Endodermal cell (in vitro differentiated cells): ENCODE results near the gene BNC2. TPM values are rescaled to one million over a fixed set of nuclear protein-coding genes. Genes with fewer than 3 reads are reported as not detected.

Source experiments
- DNase-seq: peaks from one replicate; pipeline ENCODE4 v3.0.0-alpha.2; 2017
- H3K27ac ChIP-seq: 2 replicates; pipeline ENCODE4 v1.5.1; 2013; ENCODE audit warnings: mild to moderate bottlenecking, low read depth, low read length, moderate library complexity
- H3K27me3 ChIP-seq: 2 replicates; pipeline ENCODE4 v1.6.1; 2013; ENCODE audit warnings: mild to moderate bottlenecking, low read length, moderate library complexity; ENCODE audit not compliant: insufficient read depth, control insufficient read depth, poor library complexity, severe bottlenecking
- H3K36me3 ChIP-seq: 2 replicates; pipeline ENCODE4 v1.7.0; 2013; ENCODE audit warnings: mild to moderate bottlenecking, low read length, moderate library complexity; ENCODE audit not compliant: control insufficient read depth, insufficient read depth
- H3K4me1 ChIP-seq: one replicate; pipeline ENCODE4 v1.7.0; 2013; ENCODE audit warnings: low read length; ENCODE audit not compliant: control insufficient read depth, insufficient read depth
- H3K4me3 ChIP-seq: 2 replicates; pipeline ENCODE4 v1.5.1; 2013; ENCODE audit warnings: mild to moderate bottlenecking, low read length, moderate library complexity
- H3K9ac ChIP-seq: 2 replicates; pipeline ENCODE4 v1.6.1; 2013; ENCODE audit warnings: mild to moderate bottlenecking, low read length, moderate library complexity; ENCODE audit not compliant: poor library complexity, severe bottlenecking; ENCODE audit errors: extremely low read depth
- H3K9me3 ChIP-seq: 2 replicates; pipeline ENCODE4 v1.6.1; 2013; ENCODE audit warnings: mild to moderate bottlenecking, low read length, moderate library complexity; ENCODE audit not compliant: control insufficient read depth
- H3K27ac Mint-ChIP-seq: 2 replicates; pipeline ENCODE4 v1.8.0; 2020; ENCODE audit warnings: mixed read lengths
- H3K27me3 Mint-ChIP-seq: 2 replicates; pipeline ENCODE4 v1.8.0; 2021; ENCODE audit warnings: mild to moderate bottlenecking, mixed read lengths; ENCODE audit not compliant: insufficient read depth
- H3K36me3 Mint-ChIP-seq: 2 replicates; pipeline ENCODE4 v1.8.0; 2020; ENCODE audit warnings: low read depth, mixed read lengths
- H3K4me1 Mint-ChIP-seq: 2 replicates; pipeline ENCODE4 v1.8.0; 2020; ENCODE audit warnings: mixed read lengths
- H3K4me3 Mint-ChIP-seq: 2 replicates; pipeline ENCODE4 v1.8.0; 2020; ENCODE audit warnings: mild to moderate bottlenecking, moderate library complexity, mixed read lengths
- H3K9me3 Mint-ChIP-seq: 2 replicates; pipeline ENCODE4 v1.8.0; 2020; ENCODE audit warnings: mild to moderate bottlenecking, mixed read lengths
- CTCF ChIP-seq: fragments of 200-600 bp; sonication (generic); conservative IDR thresholded peaks from 2 replicates; pipeline ENCODE4 v1.5.0; 2021; ENCODE audit warnings: antibody characterized with exemption, mild to moderate bottlenecking
- WGBS, 2 experiments: methylation state at CpG; one replicate each; pipeline versions ENCODE4 v1.1.5 to v1.1.7; 2013; ENCODE audit warnings: missing lambda C conversion rate in 2 of 2, mixed read lengths in 1 of 2; ENCODE audit not compliant: insufficient coverage in 1 of 2, insufficient read length in 1 of 2; 5-methylcytosine and 5-hydroxymethylcytosine counted together
- total RNA-seq, 2 donors: library from RNA; stranded (reverse); fragmentation: NEBNext Ultra II Directional in 1 of 2; extraction: Animal tissue kit (Norgen Biotek cat#: 25700) in 1 of 2; gene quantifications; 2 replicates in 1 of 2; 3 replicates in 1 of 2; pipeline ENCODE4 v1.2.1, GENCODE V29; 2021

The BNC2 gene
- total RNA-seq, 2 donors from 2014 or later = 3.0 to 10.5 TPM

GRCh38 chr9:16803648-16804047 lies 66.8 kb downstream of the BNC2 start:
- WGBS, 2 experiments = 79% methylated on average over 6 to 8 of the region's 8 CpGs
- H3K4me3 Mint-ChIP-seq = no peak overlapping the region
- H3K36me3 Mint-ChIP-seq = no peaks in the 10 kb centered on the region
- Histone ChIP-seq H3K4me1 (peaks cover under 1% of the 10 kb centered on the region), H3K4me3 (no peak overlapping the region), H3K36me3 (no peaks in the 10 kb centered on the region), H3K9me3 (no peaks in the 10 kb centered on the region), H3K9ac (no peak overlapping the region), H3K27me3 (no peaks in the 10 kb centered on the region), H3K27ac (no peak overlapping the region)
- no peak for DNase-seq
- TF ChIP-seq CTCF = no peak
- H3K27me3 Mint-ChIP-seq = no peaks in the 10 kb centered on the region
- H3K27ac Mint-ChIP-seq = no peak overlapping the region
- peaks cover 4% of the 10 kb centered on the region for H3K4me1 Mint-ChIP-seq
- H3K9me3 Mint-ChIP-seq = no peaks in the 10 kb centered on the region

- H3K27me3 ChIP-seq = no peaks in the 10 kb centered on the region
- no peak overlapping the region for H3K27ac Mint-ChIP-seq
- H3K4me1 Mint-ChIP-seq = no peaks in the 10 kb centered on the region
- no peak overlapping the region for H3K27ac ChIP-seq
- WGBS, 2 experiments = 92 to 93% methylated on average over 7 to 10 of the region's 10 CpGs
- H3K27me3 Mint-ChIP-seq = no peaks in the 10 kb centered on the region
- H3K9ac ChIP-seq = no peak overlapping the region
- H3K4me3 Mint-ChIP-seq = no peak overlapping the region
- no peaks in the 10 kb centered on the region for H3K36me3 ChIP-seq
- no peak for TF ChIP-seq CTCF
- no peaks in the 10 kb centered on the region for H3K36me3 Mint-ChIP-seq
- H3K9me3 Mint-ChIP-seq = no peaks in the 10 kb centered on the region
- H3K4me1 ChIP-seq = no peaks in the 10 kb centered on the region
- H3K9me3 ChIP-seq = no peaks in the 10 kb centered on the region
- no peak for DNase-seq
- no peak overlapping the region for H3K4me3 ChIP-seq
Observed at GRCh38 chr9:16801871-16802466, 68.5 kb downstream of the BNC2 start.

GRCh38 chr9:16796304-16796825 lies 74.1 kb downstream of the BNC2 start:
- H3K27me3 ChIP-seq = no peaks in the 10 kb centered on the region
- H3K9me3 Mint-ChIP-seq = no peaks in the 10 kb centered on the region
- H3K27ac Mint-ChIP-seq = no peak overlapping the region
- no peak overlapping the region for H3K9ac ChIP-seq
- H3K36me3 ChIP-seq = no peaks in the 10 kb centered on the region
- no peaks in the 10 kb centered on the region for H3K27me3 Mint-ChIP-seq
- H3K9me3 ChIP-seq = no peaks in the 10 kb centered on the region
- peaks cover 3% of the 10 kb centered on the region for H3K4me1 ChIP-seq
- H3K4me1 Mint-ChIP-seq = peaks cover 22% of the 10 kb centered on the region
- H3K4me3 ChIP-seq = no peak overlapping the region
- no peak overlapping the region for H3K4me3 Mint-ChIP-seq
- no peak overlapping the region for H3K27ac ChIP-seq
- no peak for DNase-seq
- no peak for TF ChIP-seq CTCF
- no peaks in the 10 kb centered on the region for H3K36me3 Mint-ChIP-seq
- WGBS, 2 experiments = 77 to 86% methylated on average over 4 to 5 of the region's 5 CpGs
